GM23338 (cell line): ENCODE data around the gene CNGA1. TPM values are rescaled to one million over a fixed set of nuclear protein-coding genes. Genes with fewer than 3 reads are reported as not detected.

ENCODE experiments used
- ATAC-seq: fragments of 200-7000 bp; cut with Tn5 transposase; 3 replicates; pipeline ENCODE4 v1.9.1; 2020
- DNase-seq: peaks from one replicate; pipeline ENCODE4 v3.0.0-alpha.2; 2015; ENCODE audit warnings: low spot score
- H2AFZ ChIP-seq: fragments of 200-600 bp; sonication (generic); 2 replicates; pipeline ENCODE4 v1.8.0; 2016; ENCODE audit warnings: antibody characterized with exemption, mild to moderate bottlenecking, moderate library complexity
- H3F3A ChIP-seq: fragments of 200-600 bp; sonication (generic); replicated peaks from 2 replicates; pipeline ENCODE4 v1.8.0; 2017; ENCODE audit warnings: antibody characterized with exemption, mixed run types, low read depth
- H3K27ac ChIP-seq: fragments of 200-600 bp; sonication (generic); 2 replicates; pipeline ENCODE4 v1.6.1; 2016; ENCODE audit warnings: low read depth
- H3K27me3 ChIP-seq: fragments of 200-600 bp; sonication (generic); 2 replicates; pipeline ENCODE4 v1.8.0; 2016; ENCODE audit warnings: mild to moderate bottlenecking, mixed run types, moderate library complexity; ENCODE audit not compliant: insufficient read depth
- H3K36me3 ChIP-seq: fragments of 200-600 bp; sonication (generic); 2 replicates; pipeline ENCODE4 v1.8.0; 2016; ENCODE audit warnings: mild to moderate bottlenecking; ENCODE audit not compliant: insufficient read depth
- H3K4me1 ChIP-seq: fragments of 200-600 bp; sonication (generic); 2 replicates; pipeline ENCODE4 v1.8.0; 2016; ENCODE audit warnings: mild to moderate bottlenecking, moderate library complexity; ENCODE audit not compliant: insufficient read depth
- H3K4me2 ChIP-seq: fragments of 200-600 bp; sonication (generic); 2 replicates; pipeline ENCODE4 v1.7.1; 2017; ENCODE audit warnings: mixed run types
- H3K4me3 ChIP-seq: fragments of 200-600 bp; sonication (generic); 2 replicates; pipeline ENCODE4 v1.6.1; 2016; ENCODE audit warnings: mixed run types
- H3K79me2 ChIP-seq: fragments of 200-600 bp; sonication (generic); replicated peaks from 2 replicates; pipeline ENCODE4 v1.8.0; 2017; ENCODE audit warnings: mild to moderate bottlenecking; ENCODE audit not compliant: insufficient read depth
- H3K9me2 ChIP-seq: fragments of 200-600 bp; sonication (generic); 2 replicates; pipeline ENCODE4 v1.8.0; 2017; ENCODE audit not compliant: insufficient read depth
- H4K20me1 ChIP-seq: fragments of 200-600 bp; sonication (generic); replicated peaks from 2 replicates; pipeline ENCODE4 v1.8.0; 2017; ENCODE audit warnings: mild to moderate bottlenecking; ENCODE audit not compliant: insufficient read depth
- H3K27ac Mint-ChIP-seq: 2 replicates; pipeline ENCODE4 v1.8.0; 2020; ENCODE audit warnings: inconsistent platforms, mild to moderate bottlenecking, moderate library complexity, mixed read lengths
- H3K27me3 Mint-ChIP-seq: 3 replicates; pipeline ENCODE4 v1.8.0; 2022; ENCODE audit warnings: low read depth, mild to moderate bottlenecking, moderate library complexity, mixed read lengths, inconsistent platforms; ENCODE audit not compliant: insufficient read depth, poor library complexity
- H3K36me3 Mint-ChIP-seq: 3 replicates; pipeline ENCODE4 v1.8.0; 2021; ENCODE audit warnings: low read depth, mild to moderate bottlenecking, inconsistent platforms, moderate library complexity, mixed read lengths
- H3K4me1 Mint-ChIP-seq: 3 replicates; pipeline ENCODE4 v1.8.0; 2020; ENCODE audit warnings: mild to moderate bottlenecking, inconsistent platforms, mixed read lengths
- H3K4me3 Mint-ChIP-seq: 3 replicates; pipeline ENCODE4 v1.8.0; 2021; ENCODE audit warnings: moderate library complexity, mild to moderate bottlenecking, inconsistent platforms, mixed read lengths
- H3K9me3 Mint-ChIP-seq: 3 replicates; pipeline ENCODE4 v1.8.0; 2020; ENCODE audit warnings: moderate library complexity, mild to moderate bottlenecking, inconsistent platforms, mixed read lengths
- CREB1 ChIP-seq: fragments of 250-450 bp; sonication (Bioruptor Pico); IDR thresholded peaks from 2 replicates; pipeline ENCODE4 v1.5.0; 2020; ENCODE audit warnings: low read depth, mild to moderate bottlenecking, moderate library complexity
- EZH2 ChIP-seq: fragments of 200-600 bp; sonication (generic); IDR thresholded peaks from one replicate; pipeline ENCODE4 v1.8.0; 2017; ENCODE audit warnings: antibody characterized with exemption, mild to moderate bottlenecking, low read depth; ENCODE audit not compliant: unreplicated experiment
- EZH2phosphoT487 ChIP-seq: fragments of 200-600 bp; sonication (generic); IDR thresholded peaks from one replicate; pipeline ENCODE4 v1.8.1; 2018; ENCODE audit warnings: antibody characterized with exemption; ENCODE audit not compliant: unreplicated experiment
- JUNB ChIP-seq: IDR thresholded peaks from one replicate; pipeline ENCODE4 v1.6.1; 2016; ENCODE audit warnings: antibody characterized with exemption; ENCODE audit not compliant: unreplicated experiment
- NANOG ChIP-seq: IDR thresholded peaks from 2 replicates; pipeline ENCODE4 v1.6.1; 2016; ENCODE audit warnings: antibody characterized with exemption, borderline replicate concordance
- POLR2AphosphoS5 ChIP-seq: IDR thresholded peaks from 2 replicates; pipeline ENCODE4 v1.6.1; 2016; ENCODE audit warnings: antibody characterized with exemption, low read depth
- STAT1 ChIP-seq: IDR thresholded peaks from one replicate; pipeline ENCODE4 v1.6.1; 2016; ENCODE audit warnings: antibody characterized with exemption; ENCODE audit not compliant: unreplicated experiment
- ZNF114 ChIP-seq: fragments of 250-450 bp; sonication (Bioruptor Pico); IDR thresholded peaks from 2 replicates; pipeline ENCODE4 v1.5.0; 2020; ENCODE audit warnings: mild to moderate bottlenecking, moderate library complexity
- ZNF331 ChIP-seq: fragments of 250-450 bp; sonication (Bioruptor Pico); IDR thresholded peaks from 2 replicates; pipeline ENCODE4 v1.5.0; 2020; ENCODE audit warnings: low read depth, mild to moderate bottlenecking, moderate library complexity
- ZNF462 ChIP-seq: fragments of 250-450 bp; sonication (Bioruptor Pico); IDR thresholded peaks from 2 replicates; pipeline ENCODE4 v1.5.0; 2020; ENCODE audit warnings: mild to moderate bottlenecking, moderate library complexity
- polyA plus RNA-seq: library from polyadenylated mRNA; unstranded; fragments of >200 nt; fragmentation: Nextera tagmentation; extraction: Ambion mirVana; gene quantifications from 2 replicates; pipeline ENCODE4 v1.2.1, GENCODE V29; 2016
- total RNA-seq: library from RNA; depleted of rRNA; stranded (reverse); fragments of >200 nt; shearing (Covaris generic); gene quantifications from 2 replicates; pipeline ENCODE4 v1.2.3, GENCODE V29; 2014
- TF ChIP-seq, protein P1 (sequence below), 2 experiments: fragments of 200-600 bp in 1 of 2; sonication (generic) in 1 of 2; conservative IDR thresholded peaks; 2 replicates each; pipeline versions ENCODE4 v1.5.1 to v1.6.1; 2016 to 2017; ENCODE audit warnings: antibody characterized with exemption in 2 of 2, low read depth in 2 of 2, mild to moderate bottlenecking in 2 of 2, moderate library complexity in 1 of 2
- TF ChIP-seq, protein P2 (sequence below): IDR thresholded peaks from one replicate; pipeline ENCODE4 v1.6.1; 2018; ENCODE audit warnings: antibody characterized with exemption; ENCODE audit not compliant: unreplicated experiment
- TF ChIP-seq, protein P3 (sequence below): IDR thresholded peaks from 2 replicates; pipeline ENCODE4 v1.6.1; 2016; ENCODE audit warnings: antibody characterized with exemption

CNGA1 gene
- total and polyA plus RNA-seq, 2 experiments from 2014 or later = 3.3 to 4.9 TPM

GRCh38 chr4:48015678-48016077, 803 bp downstream of the CNGA1 start:
- peaks cover 17% of the 10 kb centered on the region for H3K27me3 ChIP-seq
- peak overlapping the region; percentile 98 for H3K4me2 ChIP-seq
- TF ChIP-seq, protein P1, sequence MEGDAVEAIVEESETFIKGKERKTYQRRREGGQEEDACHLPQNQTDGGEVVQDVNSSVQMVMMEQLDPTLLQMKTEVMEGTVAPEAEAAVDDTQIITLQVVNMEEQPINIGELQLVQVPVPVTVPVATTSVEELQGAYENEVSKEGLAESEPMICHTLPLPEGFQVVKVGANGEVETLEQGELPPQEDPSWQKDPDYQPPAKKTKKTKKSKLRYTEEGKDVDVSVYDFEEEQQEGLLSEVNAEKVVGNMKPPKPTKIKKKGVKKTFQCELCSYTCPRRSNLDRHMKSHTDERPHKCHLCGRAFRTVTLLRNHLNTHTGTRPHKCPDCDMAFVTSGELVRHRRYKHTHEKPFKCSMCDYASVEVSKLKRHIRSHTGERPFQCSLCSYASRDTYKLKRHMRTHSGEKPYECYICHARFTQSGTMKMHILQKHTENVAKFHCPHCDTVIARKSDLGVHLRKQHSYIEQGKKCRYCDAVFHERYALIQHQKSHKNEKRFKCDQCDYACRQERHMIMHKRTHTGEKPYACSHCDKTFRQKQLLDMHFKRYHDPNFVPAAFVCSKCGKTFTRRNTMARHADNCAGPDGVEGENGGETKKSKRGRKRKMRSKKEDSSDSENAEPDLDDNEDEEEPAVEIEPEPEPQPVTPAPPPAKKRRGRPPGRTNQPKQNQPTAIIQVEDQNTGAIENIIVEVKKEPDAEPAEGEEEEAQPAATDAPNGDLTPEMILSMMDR (conservative IDR thresholded peaks at IDR 0.05; ENCODE audit: low read depth in 2 of 2) = no peak
- TF ChIP-seq ZNF331 (CRISPR knock-in tag) (no peak), EZH2phosphoT487 (no peak), ZNF114 (CRISPR knock-in tag) (no peak), EZH2 (no peak), POLR2AphosphoS5 (no peak), CREB1 (CRISPR knock-in tag) (no peak), NANOG (no peak), ZNF462 (CRISPR knock-in tag) (no peak), STAT1 (no peak), JUNB (no peak)
- TF ChIP-seq, protein P2, sequence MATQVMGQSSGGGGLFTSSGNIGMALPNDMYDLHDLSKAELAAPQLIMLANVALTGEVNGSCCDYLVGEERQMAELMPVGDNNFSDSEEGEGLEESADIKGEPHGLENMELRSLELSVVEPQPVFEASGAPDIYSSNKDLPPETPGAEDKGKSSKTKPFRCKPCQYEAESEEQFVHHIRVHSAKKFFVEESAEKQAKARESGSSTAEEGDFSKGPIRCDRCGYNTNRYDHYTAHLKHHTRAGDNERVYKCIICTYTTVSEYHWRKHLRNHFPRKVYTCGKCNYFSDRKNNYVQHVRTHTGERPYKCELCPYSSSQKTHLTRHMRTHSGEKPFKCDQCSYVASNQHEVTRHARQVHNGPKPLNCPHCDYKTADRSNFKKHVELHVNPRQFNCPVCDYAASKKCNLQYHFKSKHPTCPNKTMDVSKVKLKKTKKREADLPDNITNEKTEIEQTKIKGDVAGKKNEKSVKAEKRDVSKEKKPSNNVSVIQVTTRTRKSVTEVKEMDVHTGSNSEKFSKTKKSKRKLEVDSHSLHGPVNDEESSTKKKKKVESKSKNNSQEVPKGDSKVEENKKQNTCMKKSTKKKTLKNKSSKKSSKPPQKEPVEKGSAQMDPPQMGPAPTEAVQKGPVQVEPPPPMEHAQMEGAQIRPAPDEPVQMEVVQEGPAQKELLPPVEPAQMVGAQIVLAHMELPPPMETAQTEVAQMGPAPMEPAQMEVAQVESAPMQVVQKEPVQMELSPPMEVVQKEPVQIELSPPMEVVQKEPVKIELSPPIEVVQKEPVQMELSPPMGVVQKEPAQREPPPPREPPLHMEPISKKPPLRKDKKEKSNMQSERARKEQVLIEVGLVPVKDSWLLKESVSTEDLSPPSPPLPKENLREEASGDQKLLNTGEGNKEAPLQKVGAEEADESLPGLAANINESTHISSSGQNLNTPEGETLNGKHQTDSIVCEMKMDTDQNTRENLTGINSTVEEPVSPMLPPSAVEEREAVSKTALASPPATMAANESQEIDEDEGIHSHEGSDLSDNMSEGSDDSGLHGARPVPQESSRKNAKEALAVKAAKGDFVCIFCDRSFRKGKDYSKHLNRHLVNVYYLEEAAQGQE = no peak
- TF ChIP-seq, protein P3, sequence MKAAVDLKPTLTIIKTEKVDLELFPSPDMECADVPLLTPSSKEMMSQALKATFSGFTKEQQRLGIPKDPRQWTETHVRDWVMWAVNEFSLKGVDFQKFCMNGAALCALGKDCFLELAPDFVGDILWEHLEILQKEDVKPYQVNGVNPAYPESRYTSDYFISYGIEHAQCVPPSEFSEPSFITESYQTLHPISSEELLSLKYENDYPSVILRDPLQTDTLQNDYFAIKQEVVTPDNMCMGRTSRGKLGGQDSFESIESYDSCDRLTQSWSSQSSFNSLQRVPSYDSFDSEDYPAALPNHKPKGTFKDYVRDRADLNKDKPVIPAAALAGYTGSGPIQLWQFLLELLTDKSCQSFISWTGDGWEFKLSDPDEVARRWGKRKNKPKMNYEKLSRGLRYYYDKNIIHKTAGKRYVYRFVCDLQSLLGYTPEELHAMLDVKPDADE = no peak
- H3K4me1 ChIP-seq = peaks cover 24% of the 10 kb centered on the region; the same call in 1 of the 2 replicates
- peak overlapping the region; percentile 97 for H3K4me3 ChIP-seq
- DNase-seq = no peak
- peak overlapping the region; percentile 89; the same call in 1 of the 2 replicates for H3K27ac ChIP-seq
- H4K20me1 ChIP-seq = peaks cover 7% of the 10 kb centered on the region
- peaks cover 25% of the 10 kb centered on the region for H3K36me3 Mint-ChIP-seq
- no peaks in the 10 kb centered on the region for H3K36me3 ChIP-seq
- ATAC-seq = no peak
- peaks cover 5% of the 10 kb centered on the region; the same call in 1 of the 2 replicates for H3F3A ChIP-seq
- peaks cover 22% of the 10 kb centered on the region for H3K4me1 Mint-ChIP-seq
- no peak overlapping the region for H3K27ac Mint-ChIP-seq
- H2AFZ ChIP-seq = peak overlapping the region; percentile 86; the same call in 1 of the 2 replicates
- peaks cover 24% of the 10 kb centered on the region for H3K79me2 ChIP-seq
- peaks cover 8% of the 10 kb centered on the region; the same call in 1 of the 2 replicates for H3K9me2 ChIP-seq
- H3K4me3 Mint-ChIP-seq = peak overlapping the region; percentile 92
- H3K9me3 Mint-ChIP-seq = peaks cover 16% of the 10 kb centered on the region
- peaks cover 15% of the 10 kb centered on the region for H3K27me3 Mint-ChIP-seq
